Measurements from ENCODE around the gene GRM3. TPM values are rescaled to one million over a fixed set of nuclear protein-coding genes. Genes with fewer than 3 reads are reported as not detected.

Gene GRM3
- polyA plus RNA-seq, 1 donor from 2014 or later: not detected

DNA sequence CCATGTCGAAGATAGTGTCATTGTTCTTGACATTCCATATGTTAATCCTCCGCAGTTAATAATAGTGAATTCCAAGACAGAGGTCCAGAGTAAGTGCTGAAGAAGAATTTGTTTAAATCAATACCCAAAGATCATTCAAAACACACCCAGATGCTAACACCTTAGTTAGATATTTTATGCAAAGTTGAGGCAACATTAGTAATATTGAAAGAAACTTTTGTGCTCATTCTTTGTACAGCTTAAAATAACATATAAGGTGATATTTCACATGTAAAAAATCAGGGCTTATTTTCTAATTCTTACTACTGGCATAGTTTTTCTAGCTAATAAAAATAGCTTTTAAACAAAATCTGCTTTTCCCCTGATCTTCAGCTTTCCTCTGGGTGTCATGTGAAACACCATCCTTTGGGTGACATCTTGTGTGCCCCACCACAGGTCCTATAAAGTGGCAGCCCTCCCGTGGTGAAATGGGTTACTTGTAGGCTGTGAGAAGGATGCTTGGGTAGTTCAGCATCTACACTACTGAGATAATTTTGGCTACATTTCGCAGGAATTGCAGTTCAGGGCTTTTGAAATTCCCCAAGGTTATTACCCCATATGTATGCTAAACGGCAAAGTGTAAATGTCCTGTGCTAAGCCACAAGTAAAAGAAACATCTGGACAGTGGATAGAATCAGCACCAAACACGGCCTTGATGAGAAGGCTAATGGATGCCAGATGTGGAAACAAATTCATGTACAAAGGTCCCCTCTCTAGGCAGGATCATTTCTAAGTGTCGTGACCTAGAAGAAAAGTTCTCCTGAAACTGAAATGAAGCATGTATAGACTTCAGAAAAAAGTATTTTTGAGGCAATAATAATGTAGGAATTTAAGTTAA lies 105.4 kb downstream of the GRM3 start:
- Mint-ChIP-seq H3K4me3 (no peak overlapping the region), H3K27ac (no peak overlapping the region), H3K27me3 (no peaks in the 10 kb centered on the region), H3K9me3 (peaks cover 0 to 2% (median 0%) of the 10 kb centered on the region in 3 donors), H3K4me1 (no peaks in the 10 kb centered on the region), H3K36me3 (peaks cover 2% of the 10 kb centered on the region)

DNA sequence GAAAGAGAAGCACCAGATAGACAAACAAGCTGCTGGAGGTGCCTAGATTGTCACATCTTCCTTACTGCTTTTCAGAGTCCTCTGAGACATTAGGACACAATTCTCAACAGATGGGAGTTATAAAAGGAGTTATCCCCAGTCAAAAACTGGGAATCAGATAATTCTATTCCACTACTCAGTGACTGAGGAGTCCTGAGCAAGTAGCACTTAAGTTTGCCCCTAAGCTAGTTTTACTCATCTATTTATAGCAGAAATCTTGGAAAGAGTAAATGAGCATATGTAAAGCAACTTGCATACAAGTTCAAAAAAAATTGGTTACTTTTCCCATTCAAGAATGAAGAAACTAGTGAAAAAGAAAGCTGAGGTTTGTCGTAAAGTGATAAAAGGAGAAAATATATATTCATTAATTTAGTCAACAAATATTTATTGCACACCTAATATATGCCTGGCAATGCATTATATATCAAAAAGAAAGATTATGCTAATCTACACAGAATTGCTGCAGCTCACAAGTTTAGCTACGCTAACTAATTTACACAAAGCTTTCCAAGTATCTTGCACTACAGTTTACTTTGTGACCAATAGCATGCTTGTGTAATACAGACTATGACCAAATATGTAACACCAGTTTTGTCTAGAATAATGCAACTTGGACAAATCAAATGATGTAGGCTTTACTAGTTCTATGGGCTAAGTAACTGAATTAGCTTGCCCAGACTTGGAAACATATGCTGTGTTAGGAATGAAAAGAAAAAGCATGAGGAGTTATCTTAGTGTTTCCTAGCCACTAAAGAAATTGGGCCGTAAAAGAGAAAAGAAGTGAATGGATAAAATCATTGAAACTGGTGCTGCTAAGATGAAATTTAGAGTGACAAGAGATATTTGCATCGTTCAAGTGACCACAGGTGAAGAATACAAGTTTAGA lies 106.3 kb downstream of the GRM3 start:
- Mint-ChIP-seq H3K4me3 (no peak overlapping the region), H3K27ac (no peak overlapping the region), H3K9me3 (no peaks in the 10 kb centered on the region), H3K27me3 (no peaks in the 10 kb centered on the region), H3K36me3 (peaks cover 2% of the 10 kb centered on the region), H3K4me1 (no peaks in the 10 kb centered on the region)

DNA sequence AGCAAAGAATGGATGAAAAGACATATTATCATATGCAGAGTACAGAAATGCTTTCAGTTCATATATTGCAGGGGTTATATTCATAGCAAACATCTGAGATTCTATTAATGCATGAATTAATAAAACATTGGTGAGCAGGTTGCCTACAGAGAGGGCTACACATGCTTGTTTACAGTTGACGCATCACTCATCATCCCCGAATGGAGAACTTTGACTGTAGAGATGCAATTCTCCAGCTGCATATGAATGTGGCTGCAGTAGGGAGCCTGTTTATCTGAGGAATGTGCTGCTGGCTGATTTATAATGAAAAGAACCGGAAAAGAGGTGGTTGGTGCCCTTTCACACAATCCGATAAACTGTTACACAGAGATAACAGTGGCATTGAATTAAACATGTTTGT lies 116.5 kb downstream of the GRM3 start:
- Mint-ChIP-seq H3K9me3 (peaks cover 0 to 3% (median 0%) of the 10 kb centered on the region in 3 donors), H3K27me3 (peaks cover 4% of the 10 kb centered on the region), H3K36me3 (peaks cover 2% of the 10 kb centered on the region), H3K27ac (no peak overlapping the region), H3K4me3 (no peak overlapping the region), H3K4me1 (no peaks in the 10 kb centered on the region)

DNA sequence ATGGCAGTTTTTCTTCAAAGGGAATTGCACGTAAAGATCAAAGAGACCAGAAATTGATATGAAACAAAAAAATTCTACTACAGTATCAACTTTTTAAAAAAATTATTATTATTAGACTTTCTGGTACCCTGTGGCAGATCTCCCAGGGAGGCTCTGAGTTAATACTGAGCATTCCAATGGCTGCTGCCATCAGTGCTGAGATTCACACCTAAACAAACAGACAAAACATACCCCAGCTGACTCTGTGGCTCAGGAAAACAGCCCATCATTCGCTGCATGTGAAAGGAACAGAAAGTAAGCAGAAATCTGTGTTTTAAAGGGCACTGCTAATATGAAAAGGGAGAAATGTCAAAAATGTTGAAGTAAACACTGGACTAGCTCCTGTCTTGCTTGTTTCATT lies 118.4 kb downstream of the GRM3 start:
- peaks cover 2% of the 10 kb centered on the region for H3K36me3 Mint-ChIP-seq
- peaks cover 0 to under 1% (median 0%) of the 10 kb centered on the region in 3 donors for H3K9me3 Mint-ChIP-seq
- no peaks in the 10 kb centered on the region for H3K4me1 Mint-ChIP-seq
- peaks cover 3% of the 10 kb centered on the region for H3K27me3 Mint-ChIP-seq
- H3K4me3 Mint-ChIP-seq: no peak overlapping the region
- H3K27ac Mint-ChIP-seq: no peak overlapping the region

DNA sequence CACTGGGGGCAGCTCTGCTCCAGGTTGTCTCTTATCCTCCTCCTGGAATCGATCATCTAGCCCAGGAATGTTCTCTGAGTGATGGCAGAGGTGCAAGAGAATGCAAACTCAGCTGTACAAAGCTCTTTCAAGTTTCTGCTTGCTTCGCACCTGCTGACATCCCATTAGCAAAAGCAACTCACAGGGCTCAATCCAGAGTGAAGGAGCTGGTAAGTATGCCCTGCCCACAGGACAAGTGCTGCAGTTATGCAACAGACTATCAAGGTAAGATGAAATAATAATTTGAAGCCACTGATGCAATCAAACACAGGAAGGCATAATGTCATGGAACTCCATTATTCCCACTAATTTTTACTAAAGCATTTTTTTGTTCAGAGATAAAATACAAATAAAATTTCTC lies 122.2 kb downstream of the GRM3 start:
- peaks cover 1% of the 10 kb centered on the region for H3K27me3 Mint-ChIP-seq
- H3K4me1 Mint-ChIP-seq: no peaks in the 10 kb centered on the region
- no peak overlapping the region for H3K27ac Mint-ChIP-seq
- H3K36me3 Mint-ChIP-seq: peaks cover 2% of the 10 kb centered on the region
- H3K4me3 Mint-ChIP-seq: no peak overlapping the region
- H3K9me3 Mint-ChIP-seq: no peaks in the 10 kb centered on the region

DNA sequence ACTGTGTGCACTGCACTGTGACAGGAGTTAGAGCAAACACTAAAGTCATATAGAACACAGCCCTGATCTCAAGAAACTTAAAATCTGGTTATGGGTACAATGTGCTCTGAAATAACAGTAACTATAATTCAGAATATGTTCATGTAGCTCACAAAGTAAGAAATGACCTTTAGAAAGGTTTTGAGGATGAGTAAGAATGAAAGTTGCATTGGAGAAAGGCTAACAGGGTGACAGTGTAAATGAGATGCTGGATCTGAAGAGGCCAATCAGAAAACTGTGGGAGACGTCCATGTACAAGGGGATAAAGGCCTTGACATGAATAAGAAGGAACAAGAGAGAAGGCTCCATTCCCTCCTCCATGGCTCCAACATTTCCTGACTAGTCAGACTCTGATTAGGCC lies 124.7 kb downstream of the GRM3 start:
- H3K27ac Mint-ChIP-seq: no peak overlapping the region
- H3K27me3 Mint-ChIP-seq: no peaks in the 10 kb centered on the region
- H3K4me1 Mint-ChIP-seq: no peaks in the 10 kb centered on the region
- H3K36me3 Mint-ChIP-seq: no peaks in the 10 kb centered on the region
- H3K9me3 Mint-ChIP-seq: no peaks in the 10 kb centered on the region
- H3K4me3 Mint-ChIP-seq: no peak overlapping the region

DNA sequence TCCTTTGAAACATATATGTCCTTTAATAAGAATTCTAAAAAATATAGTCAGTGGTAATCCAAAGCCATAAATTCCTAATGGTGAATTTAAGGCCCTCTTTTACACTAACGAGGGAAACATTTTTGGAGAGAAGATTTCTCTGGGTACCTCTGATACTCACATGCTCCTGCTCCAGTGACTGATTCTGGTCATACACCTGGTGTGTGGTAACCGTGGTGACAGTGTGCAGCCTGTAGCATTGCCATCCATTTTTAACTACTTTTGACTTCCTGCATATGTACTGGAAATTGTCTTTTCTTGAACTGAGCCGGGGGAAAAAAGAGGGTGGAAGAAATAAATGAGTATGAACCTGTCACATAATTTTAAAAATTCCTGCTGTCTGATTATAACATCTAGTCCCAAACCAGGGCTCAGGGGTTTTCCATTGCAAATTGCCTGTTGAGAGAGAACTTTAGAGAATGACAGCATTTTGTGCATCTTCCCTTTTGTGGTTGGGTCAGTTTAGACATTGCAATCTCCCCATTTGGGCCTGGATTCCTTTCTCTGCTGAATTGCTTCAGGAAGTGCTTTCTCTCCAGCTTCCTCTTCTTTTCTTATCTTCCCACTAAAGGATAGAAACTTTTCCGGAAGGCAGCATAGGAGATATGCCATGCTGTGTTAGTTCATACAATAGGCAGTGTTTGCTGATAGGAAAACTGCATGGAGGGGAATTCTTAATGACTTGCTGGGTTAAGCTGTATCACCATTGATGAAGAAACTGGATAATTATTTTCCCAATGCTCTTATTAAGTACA lies 125.5 kb downstream of the GRM3 start:
- H3K4me3 Mint-ChIP-seq: no peak overlapping the region
- no peaks in the 10 kb centered on the region for H3K4me1 Mint-ChIP-seq
- H3K36me3 Mint-ChIP-seq: no peaks in the 10 kb centered on the region
- H3K27me3 Mint-ChIP-seq: no peaks in the 10 kb centered on the region
- no peaks in the 10 kb centered on the region for H3K9me3 Mint-ChIP-seq
- no peak overlapping the region for H3K27ac Mint-ChIP-seq

DNA sequence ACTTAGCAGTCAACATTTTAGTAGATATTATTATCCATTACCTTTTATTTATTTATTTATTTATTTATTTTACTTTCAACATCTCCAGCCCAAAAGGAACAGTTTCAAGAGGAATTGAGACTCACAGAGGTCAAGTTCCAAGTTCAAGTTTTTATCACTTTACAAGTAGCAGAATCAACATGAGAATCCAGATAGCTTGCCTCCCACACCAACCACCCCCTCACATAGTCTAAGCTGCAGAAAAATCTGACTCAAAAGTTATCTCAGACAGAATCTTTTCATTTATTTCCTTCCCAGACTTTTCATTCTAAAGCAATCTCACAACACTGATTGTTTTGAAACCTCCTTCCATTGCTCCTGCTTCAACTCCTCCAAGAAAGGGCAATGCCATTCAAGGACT lies 129.6 kb downstream of the GRM3 start:
- Mint-ChIP-seq H3K4me1 (no peaks in the 10 kb centered on the region), H3K4me3 (no peak overlapping the region), H3K27ac (no peak overlapping the region), H3K9me3 (no peaks in the 10 kb centered on the region), H3K27me3 (no peaks in the 10 kb centered on the region), H3K36me3 (no peaks in the 10 kb centered on the region)

DNA sequence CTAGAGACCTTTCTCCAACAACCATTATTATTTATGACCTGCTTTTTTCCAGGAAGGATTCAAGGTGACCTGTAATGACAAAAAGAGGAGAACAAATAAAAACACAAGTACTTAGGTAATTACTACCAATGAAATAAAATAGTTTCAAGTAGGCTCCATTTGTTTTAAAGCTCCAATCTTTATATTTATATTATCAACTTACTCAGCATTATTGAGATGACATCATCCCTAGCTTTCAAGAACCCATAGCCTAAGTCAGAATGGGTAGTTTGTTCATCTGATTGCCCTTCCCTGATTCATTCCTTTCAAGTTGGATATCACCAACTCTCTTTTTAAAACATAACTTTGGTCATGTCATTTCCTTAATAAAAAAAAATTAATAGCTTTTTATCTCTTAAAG lies 131.5 kb downstream of the GRM3 start:
- Mint-ChIP-seq H3K27me3 (no peaks in the 10 kb centered on the region), H3K36me3 (no peaks in the 10 kb centered on the region), H3K4me3 (no peak overlapping the region), H3K27ac (no peak overlapping the region), H3K4me1 (no peaks in the 10 kb centered on the region), H3K9me3 (peaks cover 0 to 2% (median 0%) of the 10 kb centered on the region in 3 donors)

DNA sequence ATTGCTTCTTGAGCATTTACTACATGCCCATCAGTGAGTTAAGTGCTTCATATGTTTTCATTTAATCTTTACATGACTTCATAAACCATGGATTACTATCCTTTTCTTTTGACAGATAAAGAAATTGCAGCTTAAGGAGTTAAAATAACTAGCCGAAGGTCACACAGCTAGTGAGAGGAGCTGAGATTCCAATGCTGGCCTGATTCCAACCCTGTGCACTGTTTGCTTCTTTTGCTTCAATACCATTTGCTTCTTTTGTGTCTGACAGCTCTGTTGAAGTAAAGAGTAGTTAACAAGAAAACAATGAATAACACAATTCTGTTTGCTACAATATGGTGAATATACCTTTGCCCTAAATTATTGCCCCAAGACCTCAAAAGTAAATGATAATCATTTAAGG lies 132.4 kb downstream of the GRM3 start:
- no peaks in the 10 kb centered on the region for H3K4me1 Mint-ChIP-seq
- no peaks in the 10 kb centered on the region for H3K27me3 Mint-ChIP-seq
- H3K36me3 Mint-ChIP-seq: no peaks in the 10 kb centered on the region
- no peak overlapping the region for H3K27ac Mint-ChIP-seq
- H3K9me3 Mint-ChIP-seq: peaks cover 0 to 2% (median 0%) of the 10 kb centered on the region in 3 donors
- no peak overlapping the region for H3K4me3 Mint-ChIP-seq

DNA sequence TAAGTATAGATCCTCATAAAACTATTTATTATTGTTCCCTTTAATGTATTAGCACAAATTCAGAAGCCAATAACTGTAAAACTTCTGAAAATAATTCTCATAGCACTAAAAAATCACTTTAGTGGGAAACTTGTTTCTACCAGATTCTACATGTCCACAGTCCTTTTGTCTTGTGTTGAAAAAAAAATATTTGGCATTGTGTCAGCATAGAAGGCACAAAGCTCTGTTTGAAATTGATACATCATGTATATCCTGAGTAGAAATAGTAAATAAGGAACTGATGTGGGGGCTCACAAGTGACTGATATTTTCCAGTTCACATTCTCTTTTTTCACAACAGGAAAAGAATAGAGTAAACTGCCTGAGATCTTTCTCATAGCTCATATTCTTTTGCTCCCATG lies 134.6 kb downstream of the GRM3 start:
- no peak overlapping the region for H3K4me3 Mint-ChIP-seq
- peaks cover 0 to 2% (median 0%) of the 10 kb centered on the region in 3 donors for H3K9me3 Mint-ChIP-seq
- no peaks in the 10 kb centered on the region for H3K27me3 Mint-ChIP-seq
- H3K27ac Mint-ChIP-seq: no peak overlapping the region
- H3K36me3 Mint-ChIP-seq: no peaks in the 10 kb centered on the region
- no peaks in the 10 kb centered on the region for H3K4me1 Mint-ChIP-seq

DNA sequence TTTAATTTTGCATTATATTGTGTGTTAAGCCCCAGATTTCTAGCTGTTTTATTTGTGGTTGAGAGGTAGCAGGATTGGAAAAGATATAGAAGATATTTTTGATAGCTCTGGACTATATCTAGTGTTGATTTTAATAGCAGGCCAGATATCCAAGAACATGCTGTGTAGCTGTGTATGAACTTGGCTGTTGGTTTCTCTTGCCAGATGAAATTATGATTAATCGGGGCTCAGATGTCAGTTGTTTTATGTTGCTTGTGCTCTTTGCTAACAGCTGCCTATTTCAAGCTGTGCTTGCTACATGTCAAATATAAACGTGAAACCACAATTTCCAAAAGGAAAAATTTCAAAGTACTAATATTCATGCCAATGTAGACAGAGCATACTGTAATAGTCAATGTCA lies 141.1 kb downstream of the GRM3 start:
- Mint-ChIP-seq H3K36me3 (no peaks in the 10 kb centered on the region), H3K9me3 (no peaks in the 10 kb centered on the region), H3K4me1 (peaks cover 0 to 10% (median 0%) of the 10 kb centered on the region in 3 donors), H3K27me3 (no peaks in the 10 kb centered on the region), H3K27ac (no peak overlapping the region), H3K4me3 (no peak overlapping the region)

DNA sequence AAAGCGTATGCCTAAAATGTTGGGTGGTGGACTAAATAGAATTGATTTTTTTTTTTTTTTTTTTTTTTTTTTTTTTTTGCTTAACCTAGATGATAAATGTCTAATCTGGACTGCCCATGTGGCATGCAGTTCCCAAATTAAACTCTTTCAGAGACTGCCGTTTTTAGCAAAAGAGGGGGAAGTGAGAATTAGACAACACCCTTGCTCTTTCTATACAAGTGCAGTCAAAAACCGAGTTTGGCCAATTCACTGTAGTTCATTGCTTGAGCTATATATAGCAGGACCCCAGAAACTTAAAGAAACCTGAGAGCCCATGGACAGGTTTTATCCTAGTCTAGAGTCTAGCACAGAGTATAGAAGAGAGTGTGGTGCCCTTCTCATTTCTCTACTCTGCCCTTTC lies 141.9 kb downstream of the GRM3 start:
- peaks cover 0 to 13% (median 0%) of the 10 kb centered on the region in 3 donors for H3K4me1 Mint-ChIP-seq
- no peaks in the 10 kb centered on the region for H3K9me3 Mint-ChIP-seq
- H3K27ac Mint-ChIP-seq: no peak overlapping the region
- peak overlapping the region in 1 of 4 donors; percentile 39 for H3K4me3 Mint-ChIP-seq
- H3K27me3 Mint-ChIP-seq: no peaks in the 10 kb centered on the region
- no peaks in the 10 kb centered on the region for H3K36me3 Mint-ChIP-seq

DNA sequence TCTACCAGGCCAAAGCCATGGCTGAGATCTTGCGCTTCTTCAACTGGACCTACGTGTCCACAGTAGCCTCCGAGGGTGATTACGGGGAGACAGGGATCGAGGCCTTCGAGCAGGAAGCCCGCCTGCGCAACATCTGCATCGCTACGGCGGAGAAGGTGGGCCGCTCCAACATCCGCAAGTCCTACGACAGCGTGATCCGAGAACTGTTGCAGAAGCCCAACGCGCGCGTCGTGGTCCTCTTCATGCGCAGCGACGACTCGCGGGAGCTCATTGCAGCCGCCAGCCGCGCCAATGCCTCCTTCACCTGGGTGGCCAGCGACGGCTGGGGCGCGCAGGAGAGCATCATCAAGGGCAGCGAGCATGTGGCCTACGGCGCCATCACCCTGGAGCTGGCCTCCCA lies 142.7 kb downstream of the GRM3 start:
- no peak overlapping the region for H3K27ac Mint-ChIP-seq
- no peaks in the 10 kb centered on the region for H3K27me3 Mint-ChIP-seq
- H3K36me3 Mint-ChIP-seq: no peaks in the 10 kb centered on the region
- no peak overlapping the region for H3K4me3 Mint-ChIP-seq
- peaks cover 0 to 13% (median 0%) of the 10 kb centered on the region in 3 donors for H3K4me1 Mint-ChIP-seq
- H3K9me3 Mint-ChIP-seq: no peaks in the 10 kb centered on the region

DNA sequence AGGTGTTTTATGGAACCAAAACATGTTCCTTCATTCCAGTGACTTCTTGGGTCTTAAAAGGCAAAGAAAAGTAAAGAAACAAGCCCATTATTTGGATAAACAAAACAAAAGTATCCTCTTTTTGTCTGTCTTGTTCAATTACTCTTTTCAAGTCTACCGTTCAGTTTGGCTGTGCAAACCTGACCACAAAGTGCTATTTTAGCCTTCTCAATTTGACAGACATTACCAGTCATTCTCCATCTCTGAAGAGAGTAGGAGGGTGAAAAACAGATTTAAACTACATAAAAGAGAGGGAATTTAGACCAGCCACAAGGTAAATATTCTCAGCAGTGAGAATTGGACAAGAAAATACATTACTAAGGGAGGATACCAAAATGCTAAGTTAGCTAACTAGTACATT lies 145.2 kb downstream of the GRM3 start:
- Mint-ChIP-seq H3K27ac (no peak overlapping the region), H3K9me3 (no peaks in the 10 kb centered on the region), H3K4me3 (peak overlapping the region in 1 of 4 donors; percentile 33), H3K4me1 (peaks cover 0 to 13% (median 0%) of the 10 kb centered on the region in 3 donors), H3K27me3 (no peaks in the 10 kb centered on the region), H3K36me3 (no peaks in the 10 kb centered on the region)
